ENCODE data around the gene ZNF516.

Gene ZNF516

GRCh38 chr18:76464281-76465259 lies 30.5 kb downstream of the ZNF516 start:
- no peak for TF ChIP-seq CTCF (IDR thresholded peaks at IDR 0.05; ENCODE audit: low read depth, low read length)
- in situ Hi-C loops (cut with HindIII; ENCODE audit: low sequenced_read_pairs) = no loop called here
- no peak for DNase-seq (ENCODE audit: low read depth, low spot score)
- H3K4me3 ChIP-seq (ENCODE audit: low read depth, low read length) = no peak overlapping the region

- in situ Hi-C loops (cut with HindIII; ENCODE audit: low sequenced_read_pairs) = no loop called here
- no peak overlapping the region for H3K4me3 ChIP-seq (ENCODE audit: low read depth, low read length)
- TF ChIP-seq CTCF (IDR thresholded peaks at IDR 0.05; ENCODE audit: low read depth, low read length) = no peak
- no peak for DNase-seq (ENCODE audit: low read depth, low spot score)
Measured at GRCh38 chr18:76463872-76464271, 31.2 kb downstream of the ZNF516 start.

- no peak overlapping the region for H3K4me3 ChIP-seq (ENCODE audit: low read depth, low read length)
- DNase-seq (ENCODE audit: low read depth, low spot score) = no peak
- in situ Hi-C loops (cut with HindIII; ENCODE audit: low sequenced_read_pairs) = no loop called here
- no peak for TF ChIP-seq CTCF (IDR thresholded peaks at IDR 0.05; ENCODE audit: low read depth, low read length)
Measured at GRCh38 chr18:76463358-76463757, 31.7 kb downstream of the ZNF516 start.

GRCh38 chr18:76462326-76462694 lies 32.7 kb downstream of the ZNF516 start:
- no peak overlapping the region for H3K4me3 ChIP-seq (ENCODE audit: low read depth, low read length)
- no peak for DNase-seq (ENCODE audit: low read depth, low spot score)
- in situ Hi-C loops (cut with HindIII; ENCODE audit: low sequenced_read_pairs) = no loop called here
- TF ChIP-seq CTCF (IDR thresholded peaks at IDR 0.05; ENCODE audit: low read depth, low read length) = no peak

- no peak for TF ChIP-seq CTCF (IDR thresholded peaks at IDR 0.05; ENCODE audit: low read depth, low read length)
- no peak for DNase-seq (ENCODE audit: low read depth, low spot score)
- in situ Hi-C loops (cut with HindIII; ENCODE audit: low sequenced_read_pairs) = no loop called here
- no peak overlapping the region for H3K4me3 ChIP-seq (ENCODE audit: low read depth, low read length)
Measured at GRCh38 chr18:76461692-76462325, 33.2 kb downstream of the ZNF516 start.

- H3K4me3 ChIP-seq (ENCODE audit: low read depth, low read length) = no peak overlapping the region
Measured at GRCh38 chr18:76461148-76461547, 33.9 kb downstream of the ZNF516 start.

More at GRCh38 chr18:76461148-76461547, 33.9 kb downstream of the ZNF516 start:
- in situ Hi-C loops (cut with HindIII; ENCODE audit: low sequenced_read_pairs) = no loop called here
- no peak for TF ChIP-seq CTCF (IDR thresholded peaks at IDR 0.05; ENCODE audit: low read depth, low read length)
- DNase-seq (ENCODE audit: low read depth, low spot score) = no peak
